Activated T-cell treated with anti-CD3 and anti-CD28 coated beads for 4 hours (primary cell): ENCODE data around the gene WBP11.
"Not testable (repeated sequence)": the region's sequence is repeated elsewhere in the genome, so short reads cannot be mapped to it uniquely, and the experiment has no call there.

ENCODE experiments used
- DNase-seq: peaks from one replicate; pipeline ENCODE4 v3.0.0-alpha.2; 2020

The WBP11 gene

GRCh38 chr12:14770496-14771461 lies 32.5 kb downstream of the WBP11 start:
- DNase-seq, result peak; percentile 96

- peak; percentile 76 for DNase-seq
These were observed 33.2 kb downstream of the WBP11 start for GRCh38 chr12:14769969-14770495.

GRCh38 chr12:14769466-14769968 lies 33.8 kb downstream of the WBP11 start:
- DNase-seq, result peak; percentile 4

GRCh38 chr12:14768823-14769405 lies 34.4 kb downstream of the WBP11 start:
- DNase-seq, result peak; percentile 11

GRCh38 chr12:14767617-14768016 lies 35.7 kb downstream of the WBP11 start:
- DNase-seq, result no peak

GRCh38 chr12:14766649-14767215 lies 36.5 kb downstream of the WBP11 start:
- DNase-seq, result no peak

- DNase-seq, result not testable (repeated sequence)
These were observed 37.3 kb downstream of the WBP11 start for GRCh38 chr12:14766020-14766419.

GRCh38 chr12:14765398-14765797 lies 37.9 kb downstream of the WBP11 start:
- no peak for DNase-seq

GRCh38 chr12:14759711-14760280 lies 43.5 kb downstream of the WBP11 start:
- not testable (repeated sequence) for DNase-seq

GRCh38 chr12:14756334-14757143 lies 46.7 kb downstream of the WBP11 start:
- no peak for DNase-seq

GRCh38 chr12:14751986-14752385 lies 51.3 kb downstream of the WBP11 start:
- no peak for DNase-seq

GRCh38 chr12:14743061-14743460 lies 60.2 kb downstream of the WBP11 start:
- no peak for DNase-seq

- no peak for DNase-seq
These were observed 61.3 kb downstream of the WBP11 start for GRCh38 chr12:14741942-14742341.

- DNase-seq, result no peak
These were observed 62.1 kb downstream of the WBP11 start for GRCh38 chr12:14741153-14741552.

- not testable (repeated sequence) for DNase-seq
These were observed 66.8 kb downstream of the WBP11 start for GRCh38 chr12:14736441-14736840.
